ENCODE measurements around the gene RALGPS1.

Gene RALGPS1

GRCh38 chr9:127122176-127123063, 207.8 kb downstream of the RALGPS1 start, which contains the start of gene ANGPTL2:
Gene ANGPTL2, minus strand, starts transcription at chr9:127122635. Its CDS starts 13,904 bp downstream, at chr9:127108731.
- no peak for DNase-seq (ENCODE audit: low read depth)

- DNase-seq (ENCODE audit: low read depth) = no peak
These were observed 208.7 kb downstream of the RALGPS1 start for GRCh38 chr9:127123064-127123890.

GRCh38 chr9:127124111-127124531, 209.5 kb downstream of the RALGPS1 start:
- DNase-seq (ENCODE audit: low read depth) = no peak

- no peak for DNase-seq (ENCODE audit: low read depth)
These were observed 210.2 kb downstream of the RALGPS1 start for GRCh38 chr9:127124792-127125191.

- DNase-seq (ENCODE audit: low read depth) = no peak
These were observed 212.4 kb downstream of the RALGPS1 start for GRCh38 chr9:127126971-127127370.

- DNase-seq (ENCODE audit: low read depth) = no peak
These were observed 213.9 kb downstream of the RALGPS1 start for GRCh38 chr9:127128341-127129072.

- no peak for DNase-seq (ENCODE audit: low read depth)
These were observed 214.6 kb downstream of the RALGPS1 start for GRCh38 chr9:127129073-127129717.

- no peak for DNase-seq (ENCODE audit: low read depth)
These were observed 215.1 kb downstream of the RALGPS1 start for GRCh38 chr9:127129718-127130085.

- no peak for DNase-seq (ENCODE audit: low read depth)
These were observed 215.7 kb downstream of the RALGPS1 start for GRCh38 chr9:127130235-127130634.

GRCh38 chr9:127130661-127131538, 216.3 kb downstream of the RALGPS1 start:
- no peak for DNase-seq (ENCODE audit: low read depth)

GRCh38 chr9:127131871-127132270, 217.3 kb downstream of the RALGPS1 start:
- DNase-seq (ENCODE audit: low read depth) = no peak

- no peak for DNase-seq (ENCODE audit: low read depth)
These were observed 217.8 kb downstream of the RALGPS1 start for GRCh38 chr9:127132375-127132774.

GRCh38 chr9:127132921-127133647, 218.5 kb downstream of the RALGPS1 start:
- DNase-seq (ENCODE audit: low read depth) = no peak

GRCh38 chr9:127133739-127134167, 219.2 kb downstream of the RALGPS1 start:
- no peak for DNase-seq (ENCODE audit: low read depth)

- no peak for DNase-seq (ENCODE audit: low read depth)
These were observed 220.6 kb downstream of the RALGPS1 start for GRCh38 chr9:127135056-127135745.

- DNase-seq (ENCODE audit: low read depth) = no peak
These were observed 221.7 kb downstream of the RALGPS1 start for GRCh38 chr9:127136081-127136879.

- DNase-seq (ENCODE audit: low read depth) = no peak
These were observed 222.5 kb downstream of the RALGPS1 start for GRCh38 chr9:127136880-127137639.
